Sigmoid colon (tissue), 7 donors: ENCODE data around the gene MAGOH. TPM values are rescaled to one million over a fixed set of nuclear protein-coding genes. Genes with fewer than 3 reads are reported as not detected.

Source experiments
- DNase-seq: peaks from one replicate; pipeline ENCODE4 v3.0.0-alpha.2; 2019
- H3K27ac ChIP-seq, 4 donors: fragments of 200-600 bp; sonication (generic); one replicate each; pipeline ENCODE4 v1.5.1; 2016 to 2019; ENCODE audit warnings: mild to moderate bottlenecking in 1 of 4
- H3K27me3 ChIP-seq, 3 donors: fragments of 200-600 bp; sonication (generic); one replicate each; pipeline ENCODE4 v1.5.1; 2019; ENCODE audit warnings: mild to moderate bottlenecking in 1 of 3
- H3K36me3 ChIP-seq, 4 donors: fragments of 200-600 bp; sonication (generic); one replicate each; pipeline ENCODE4 v1.5.1; 2016 to 2019
- H3K4me1 ChIP-seq, 4 donors: fragments of 200-600 bp; sonication (generic); one replicate each; pipeline ENCODE4 v1.5.1; 2017 to 2019
- H3K4me3 ChIP-seq, 4 donors: fragments of 200-600 bp; sonication (generic); one replicate each; pipeline ENCODE4 v1.5.1; 2017 to 2019; ENCODE audit warnings: mild to moderate bottlenecking in 2 of 4, moderate library complexity in 1 of 4
- H3K9me3 ChIP-seq, 4 donors: fragments of 200-600 bp in 3 of 4; sonication (generic) in 3 of 4; one replicate each; pipeline versions ENCODE4 v1.5.1 to v1.6.1; 2013 to 2019
- EP300 ChIP-seq, 4 donors: sonication (generic); formaldehyde crosslinking; IDR thresholded peaks; one replicate each; pipeline ENCODE4 v1.6.1; 2017; ENCODE audit warnings: antibody characterized with exemption in 4 of 4
- POLR2A ChIP-seq, 2 donors: fragments of 450-650 bp; IDR thresholded peaks; one replicate each; pipeline ENCODE4 v1.6.1; 2016; ENCODE audit warnings: antibody characterized with exemption in 2 of 2, mild to moderate bottlenecking in 2 of 2, moderate library complexity in 2 of 2
- POLR2AphosphoS5 ChIP-seq, 4 donors: sonication (generic); formaldehyde crosslinking; IDR thresholded peaks; one replicate each; pipeline ENCODE4 v1.6.1; 2017; ENCODE audit warnings: antibody characterized with exemption in 4 of 4
- WGBS, 2 donors: extraction: QIAGEN DNeasy Blood & Tissue Kit; methylation state at CpG; one replicate each; pipeline ENCODE4 v1.1.7; 2013; 5-methylcytosine and 5-hydroxymethylcytosine counted together
- intact Hi-C: fragments of 100-400 bp; cut with DNase I; formaldehyde crosslinking; loops from one replicate; pipeline ENCODE4 v1.15.1; 2023
- polyA plus RNA-seq, 3 donors: library from polyadenylated mRNA; stranded (reverse); fragments of 200-250 nt; gene quantifications; one replicate each; pipeline ENCODE4 v1.2.3, GENCODE V29; 2013
- total RNA-seq, 4 donors: library from RNA; depleted of rRNA; stranded (reverse); fragments of >200 nt; gene quantifications; one replicate each; pipeline ENCODE4 v1.1.0, GENCODE V29; 2016
- TF ChIP-seq, protein P1 (sequence below), 4 experiments: fragments of 450-650 bp in 3 of 4; fragments of 200-600 bp in 1 of 4; IDR thresholded peaks; one replicate each; pipeline ENCODE4 v1.5.1; 2016 to 2019; ENCODE audit warnings: antibody characterized with exemption in 4 of 4, mild to moderate bottlenecking in 3 of 4, moderate library complexity in 2 of 4
- donor health status: healthy with polysubstance abuse.
- donor health status: Bipolar disorder and iron deficiency.
- donor health status: healthy.

The MAGOH gene
- total and polyA plus RNA-seq, 7 donors = 12.2 to 98.4 (median 46.4) TPM

DNA sequence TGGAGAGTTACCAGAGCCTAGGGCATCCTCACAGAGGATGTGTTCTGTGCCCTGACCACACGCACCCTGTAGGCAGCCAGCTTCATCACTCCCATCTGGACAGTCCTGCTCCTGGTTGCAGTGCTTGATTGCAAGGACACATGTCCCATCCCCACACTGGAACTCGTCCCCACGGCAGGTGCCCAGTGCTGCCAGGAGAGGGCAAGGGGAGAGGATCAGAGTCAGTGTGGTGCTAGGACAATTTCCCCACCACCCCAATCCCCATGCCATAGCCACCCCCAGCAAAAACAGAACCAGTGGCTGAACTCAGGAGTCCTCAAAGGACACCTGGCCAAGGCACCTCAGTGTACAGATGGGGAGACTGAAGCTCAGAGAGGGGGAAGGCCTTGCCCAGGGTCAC is 37.2 kb upstream of the MAGOH start:
- H3K36me3 ChIP-seq = no peaks in the 10 kb centered on the region
- peak; percentile 26 for DNase-seq
- H3K4me3 ChIP-seq = no peak overlapping the region
- intact Hi-C loops = no loop called here
- TF ChIP-seq, protein P1, sequence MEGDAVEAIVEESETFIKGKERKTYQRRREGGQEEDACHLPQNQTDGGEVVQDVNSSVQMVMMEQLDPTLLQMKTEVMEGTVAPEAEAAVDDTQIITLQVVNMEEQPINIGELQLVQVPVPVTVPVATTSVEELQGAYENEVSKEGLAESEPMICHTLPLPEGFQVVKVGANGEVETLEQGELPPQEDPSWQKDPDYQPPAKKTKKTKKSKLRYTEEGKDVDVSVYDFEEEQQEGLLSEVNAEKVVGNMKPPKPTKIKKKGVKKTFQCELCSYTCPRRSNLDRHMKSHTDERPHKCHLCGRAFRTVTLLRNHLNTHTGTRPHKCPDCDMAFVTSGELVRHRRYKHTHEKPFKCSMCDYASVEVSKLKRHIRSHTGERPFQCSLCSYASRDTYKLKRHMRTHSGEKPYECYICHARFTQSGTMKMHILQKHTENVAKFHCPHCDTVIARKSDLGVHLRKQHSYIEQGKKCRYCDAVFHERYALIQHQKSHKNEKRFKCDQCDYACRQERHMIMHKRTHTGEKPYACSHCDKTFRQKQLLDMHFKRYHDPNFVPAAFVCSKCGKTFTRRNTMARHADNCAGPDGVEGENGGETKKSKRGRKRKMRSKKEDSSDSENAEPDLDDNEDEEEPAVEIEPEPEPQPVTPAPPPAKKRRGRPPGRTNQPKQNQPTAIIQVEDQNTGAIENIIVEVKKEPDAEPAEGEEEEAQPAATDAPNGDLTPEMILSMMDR (IDR thresholded peaks at IDR 0.05) = no peak
- no peak for TF ChIP-seq EP300 (IDR thresholded peaks at IDR 0.05)
- no peak for TF ChIP-seq POLR2AphosphoS5 (IDR thresholded peaks at IDR 0.05)
- no peak for TF ChIP-seq POLR2A (IDR thresholded peaks at IDR 0.05)
- no peaks in the 10 kb centered on the region for H3K9me3 ChIP-seq
- no peaks in the 10 kb centered on the region for H3K4me1 ChIP-seq
- 91 to 96% methylated on average over 3 of the region's 3 CpGs for WGBS, 2 donors
- H3K27ac ChIP-seq = no peak overlapping the region
- peaks cover 0 to 13% (median 0%) of the 10 kb centered on the region in 3 donors for H3K27me3 ChIP-seq

DNA sequence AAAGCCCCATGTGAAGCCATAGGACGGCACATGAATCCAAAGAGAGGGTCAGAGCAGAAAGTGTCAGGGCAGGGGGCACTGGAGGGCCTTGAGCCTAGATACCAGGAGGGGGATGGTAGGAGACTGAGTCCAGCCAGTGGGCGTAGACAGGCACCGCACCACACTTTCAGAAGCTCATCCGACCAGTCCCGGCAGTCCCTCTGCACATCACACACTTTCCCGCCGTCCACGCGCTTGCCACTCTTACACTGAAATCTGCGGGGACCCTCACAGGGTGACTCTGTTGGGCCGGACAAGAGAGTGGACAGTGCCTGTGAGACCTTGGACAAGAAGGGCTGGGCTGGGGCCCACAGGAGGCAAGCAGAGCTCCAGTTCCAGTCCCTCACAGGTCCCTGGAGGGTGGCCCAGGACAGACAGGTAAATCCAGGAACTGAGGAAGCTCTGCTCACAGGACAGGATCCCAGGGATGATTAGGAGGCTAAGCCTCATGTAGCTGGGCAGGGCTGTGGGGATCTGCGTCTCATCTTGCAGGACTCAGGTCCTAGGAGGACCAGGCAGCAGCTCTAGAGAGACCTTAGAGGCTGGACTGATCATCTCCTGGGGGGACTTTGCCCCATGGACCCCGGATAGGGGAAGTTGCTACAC is 36.3 kb upstream of the MAGOH start:
- no peak for TF ChIP-seq EP300 (IDR thresholded peaks at IDR 0.05)
- intact Hi-C loops = no loop called here
- Histone ChIP-seq H3K27ac (no peak overlapping the region), H3K4me1 (no peaks in the 10 kb centered on the region), H3K4me3 (no peak overlapping the region), H3K27me3 (peaks cover 0 to 13% (median 0%) of the 10 kb centered on the region in 3 donors), H3K36me3 (no peaks in the 10 kb centered on the region), H3K9me3 (no peaks in the 10 kb centered on the region)
- 93 to 95% methylated on average over 13 of the region's 13 CpGs for WGBS, 2 donors
- DNase-seq = peak; percentile 48

DNA sequence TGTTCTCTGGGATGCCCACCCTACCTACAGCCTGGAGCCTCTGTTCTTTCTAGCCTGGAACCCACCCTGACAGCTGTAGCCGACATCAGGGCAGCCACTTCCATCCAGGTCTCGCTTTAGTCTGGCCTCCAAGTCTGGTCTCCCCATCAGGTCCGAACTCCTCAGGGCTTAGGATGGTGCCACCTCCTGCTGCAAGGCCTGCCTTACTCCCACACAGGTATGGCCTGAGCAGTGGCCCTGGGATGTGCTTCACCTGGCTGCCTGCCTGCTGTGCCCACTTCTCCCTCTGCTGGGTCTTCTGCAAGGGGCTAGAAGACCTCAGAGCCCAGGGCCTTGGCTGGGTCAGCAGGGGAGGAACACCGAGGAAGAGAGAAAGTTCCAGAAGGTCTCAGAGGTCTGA is 35.7 kb upstream of the MAGOH start:
- H3K4me3 ChIP-seq = no peak overlapping the region
- peaks cover 0 to 13% (median 0%) of the 10 kb centered on the region in 3 donors for H3K27me3 ChIP-seq
- WGBS, 2 donors = 94 to 96% methylated on average over 4 of the region's 4 CpGs
- H3K9me3 ChIP-seq = no peaks in the 10 kb centered on the region
- intact Hi-C loops = no loop called here
- no peaks in the 10 kb centered on the region for H3K36me3 ChIP-seq
- no peaks in the 10 kb centered on the region for H3K4me1 ChIP-seq
- TF ChIP-seq, protein P1 (IDR thresholded peaks at IDR 0.05) = no peak
- TF ChIP-seq POLR2AphosphoS5 (IDR thresholded peaks at IDR 0.05) (no peak), EP300 (IDR thresholded peaks at IDR 0.05) (no peak), POLR2A (IDR thresholded peaks at IDR 0.05) (no peak)
- peak; percentile 25 for DNase-seq
- H3K27ac ChIP-seq = no peak overlapping the region

DNA sequence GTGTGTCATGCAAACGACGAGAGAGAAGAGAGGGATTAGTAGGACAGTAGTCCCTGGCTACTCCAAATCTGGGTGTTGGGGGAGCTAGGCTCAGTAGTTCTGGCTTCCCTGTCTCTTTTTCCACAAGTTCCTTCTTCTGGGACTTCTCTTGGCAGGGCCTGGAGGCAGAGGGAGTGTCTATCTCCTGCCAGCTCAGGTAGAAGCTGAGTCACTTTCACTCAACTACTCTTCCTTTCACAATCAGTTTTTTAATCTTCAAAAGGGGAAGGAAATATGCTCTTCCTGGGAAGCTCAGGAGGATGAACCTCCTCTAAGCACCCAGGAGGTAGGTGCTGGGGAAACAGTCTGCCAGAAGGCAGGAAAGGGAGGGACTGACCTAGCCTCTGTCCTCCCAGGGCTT is 35.2 kb upstream of the MAGOH start:
- intact Hi-C loops = no loop called here
- TF ChIP-seq, protein P1 (IDR thresholded peaks at IDR 0.05) = no peak
- TF ChIP-seq EP300 (IDR thresholded peaks at IDR 0.05) = no peak
- TF ChIP-seq POLR2AphosphoS5 (IDR thresholded peaks at IDR 0.05) = no peak
- no peak for TF ChIP-seq POLR2A (IDR thresholded peaks at IDR 0.05)
- Histone ChIP-seq H3K27me3 (peaks cover 0 to 13% (median 0%) of the 10 kb centered on the region in 3 donors), H3K27ac (no peak overlapping the region), H3K36me3 (no peaks in the 10 kb centered on the region), H3K4me1 (no peaks in the 10 kb centered on the region), H3K4me3 (no peak overlapping the region), H3K9me3 (no peaks in the 10 kb centered on the region)
- peak; percentile 2 for DNase-seq
- WGBS, 2 donors = 92 to 96% methylated on average over 2 of the region's 2 CpGs

DNA sequence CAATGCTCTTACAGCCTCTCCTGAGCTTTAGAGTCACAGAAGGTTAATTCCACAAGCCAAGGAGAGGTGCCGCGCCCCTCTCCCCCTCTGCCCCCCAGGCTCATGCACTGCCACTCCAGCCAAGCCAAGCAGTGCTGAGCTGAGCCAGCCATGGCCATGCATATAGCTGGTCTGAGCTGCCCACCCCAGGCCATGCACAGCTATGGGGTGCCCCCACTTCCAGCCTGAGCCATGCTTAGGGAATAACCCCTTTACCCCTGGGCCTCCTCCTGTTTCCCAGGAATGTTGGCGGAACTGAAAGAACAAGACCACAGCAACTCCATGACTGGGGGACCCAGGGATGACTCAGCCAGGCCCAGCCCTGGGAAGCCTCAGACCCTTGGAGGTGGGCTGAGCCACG is 34.0 kb upstream of the MAGOH start:
- no peak overlapping the region for H3K4me3 ChIP-seq
- no peaks in the 10 kb centered on the region for H3K9me3 ChIP-seq
- TF ChIP-seq POLR2A (IDR thresholded peaks at IDR 0.05) (no peak), POLR2AphosphoS5 (IDR thresholded peaks at IDR 0.05) (no peak), EP300 (IDR thresholded peaks at IDR 0.05) (no peak)
- TF ChIP-seq, protein P1 (IDR thresholded peaks at IDR 0.05) = no peak
- no peak overlapping the region for H3K27ac ChIP-seq
- H3K4me1 ChIP-seq = no peaks in the 10 kb centered on the region
- H3K36me3 ChIP-seq = no peaks in the 10 kb centered on the region
- WGBS, 2 donors = 98% methylated on average over 4 of the region's 4 CpGs
- no peak for DNase-seq
- peaks cover 0 to 8% (median 0%) of the 10 kb centered on the region in 3 donors for H3K27me3 ChIP-seq
- intact Hi-C loops = no loop called here
